ENCODE data around the gene SERPINA4. TPM values are rescaled to one million over a fixed set of nuclear protein-coding genes. Genes with fewer than 3 reads are reported as not detected.
"Not testable (repeated sequence)": the region's sequence is repeated elsewhere in the genome, so short reads cannot be mapped to it uniquely, and the experiment has no call there.

SERPINA4 gene
- total RNA-seq, 1 donor from 2014 or later: not detected

- intact Hi-C loops (cut with micrococcal nuclease): no loop called here
- Mint-ChIP-seq H3K27me3 (ENCODE audit: low read depth) (no peaks in the 10 kb centered on the region), H3K36me3 (ENCODE audit: low read depth) (no peaks in the 10 kb centered on the region), H3K9me3 (no peaks in the 10 kb centered on the region), H3K27ac (no peak overlapping the region), H3K4me3 (ENCODE audit: low read depth) (no peak overlapping the region), H3K4me1 (ENCODE audit: low read depth) (no peaks in the 10 kb centered on the region)
- no peak for DNase-seq (ENCODE audit: low spot score)
Observed at GRCh38 chr14:94593749-94594431, 32.6 kb downstream of the SERPINA4 start.

- H3K36me3 Mint-ChIP-seq (ENCODE audit: low read depth): no peaks in the 10 kb centered on the region
- no peak overlapping the region for H3K4me3 Mint-ChIP-seq (ENCODE audit: low read depth)
- no peaks in the 10 kb centered on the region for H3K27me3 Mint-ChIP-seq (ENCODE audit: low read depth)
- intact Hi-C loops (cut with micrococcal nuclease): no loop called here
- H3K4me1 Mint-ChIP-seq (ENCODE audit: low read depth): no peaks in the 10 kb centered on the region
- DNase-seq (ENCODE audit: low spot score): no peak
- H3K9me3 Mint-ChIP-seq: no peaks in the 10 kb centered on the region
- no peak overlapping the region for H3K27ac Mint-ChIP-seq
Observed at GRCh38 chr14:94594441-94594840, 33.2 kb downstream of the SERPINA4 start.

- Mint-ChIP-seq H3K36me3 (ENCODE audit: low read depth) (no peaks in the 10 kb centered on the region), H3K27me3 (ENCODE audit: low read depth) (no peaks in the 10 kb centered on the region), H3K27ac (no peak overlapping the region), H3K4me3 (ENCODE audit: low read depth) (no peak overlapping the region), H3K4me1 (ENCODE audit: low read depth) (no peaks in the 10 kb centered on the region), H3K9me3 (no peaks in the 10 kb centered on the region)
- DNase-seq (ENCODE audit: low spot score): no peak
- intact Hi-C loops (cut with micrococcal nuclease): no loop called here
Observed at GRCh38 chr14:94595912-94596311, 34.7 kb downstream of the SERPINA4 start.

- Mint-ChIP-seq H3K27me3 (ENCODE audit: low read depth) (no peaks in the 10 kb centered on the region), H3K4me3 (ENCODE audit: low read depth) (no peak overlapping the region), H3K4me1 (ENCODE audit: low read depth) (no peaks in the 10 kb centered on the region), H3K27ac (no peak overlapping the region), H3K36me3 (ENCODE audit: low read depth) (no peaks in the 10 kb centered on the region), H3K9me3 (no peaks in the 10 kb centered on the region)
- DNase-seq (ENCODE audit: low spot score): no peak
- intact Hi-C loops (cut with micrococcal nuclease): no loop called here
Observed at GRCh38 chr14:94596361-94596760, 35.1 kb downstream of the SERPINA4 start.

- Mint-ChIP-seq H3K4me3 (ENCODE audit: low read depth) (no peak overlapping the region), H3K9me3 (no peaks in the 10 kb centered on the region), H3K4me1 (ENCODE audit: low read depth) (no peaks in the 10 kb centered on the region), H3K36me3 (ENCODE audit: low read depth) (no peaks in the 10 kb centered on the region), H3K27ac (no peak overlapping the region), H3K27me3 (ENCODE audit: low read depth) (no peaks in the 10 kb centered on the region)
- intact Hi-C loops (cut with micrococcal nuclease): no loop called here
- DNase-seq (ENCODE audit: low spot score): no peak
Observed at GRCh38 chr14:94597788-94598187, 36.5 kb downstream of the SERPINA4 start.

DNA sequence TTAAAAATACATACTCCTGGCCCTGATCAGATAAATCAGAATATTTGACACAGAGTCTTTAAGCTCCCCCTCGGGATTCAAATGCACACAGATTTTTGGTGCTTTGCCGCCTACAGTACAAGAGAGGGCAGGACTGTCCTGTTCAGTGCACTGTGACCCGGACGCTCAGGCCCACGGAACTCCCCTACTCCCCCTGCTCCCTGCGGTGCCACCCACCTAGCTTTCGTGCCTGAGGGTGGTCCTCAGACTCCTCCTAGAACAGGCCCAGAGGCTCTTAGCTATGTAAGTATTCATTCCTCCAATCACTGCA is 37.2 kb downstream of the SERPINA4 start:
- Mint-ChIP-seq H3K4me3 (ENCODE audit: low read depth) (no peak overlapping the region), H3K27ac (no peak overlapping the region), H3K27me3 (ENCODE audit: low read depth) (no peaks in the 10 kb centered on the region)

GRCh38 chr14:94598816-94599655 is 37.8 kb downstream of the SERPINA4 start:
- DNase-seq (ENCODE audit: low spot score): no peak
- Mint-ChIP-seq H3K27me3 (ENCODE audit: low read depth) (no peaks in the 10 kb centered on the region), H3K4me1 (ENCODE audit: low read depth) (no peaks in the 10 kb centered on the region), H3K27ac (no peak overlapping the region), H3K9me3 (no peaks in the 10 kb centered on the region), H3K36me3 (ENCODE audit: low read depth) (no peaks in the 10 kb centered on the region), H3K4me3 (ENCODE audit: low read depth) (no peak overlapping the region)
- intact Hi-C loops (cut with micrococcal nuclease): no loop called here

More for the DNA sequence above, 37.2 kb downstream of the SERPINA4 start:
- intact Hi-C loops (cut with micrococcal nuclease): no loop called here
- DNase-seq (ENCODE audit: low spot score): no peak
- no peaks in the 10 kb centered on the region for H3K4me1 Mint-ChIP-seq (ENCODE audit: low read depth)
- H3K36me3 Mint-ChIP-seq (ENCODE audit: low read depth): no peaks in the 10 kb centered on the region
- no peaks in the 10 kb centered on the region for H3K9me3 Mint-ChIP-seq

- no peak overlapping the region for H3K4me3 Mint-ChIP-seq (ENCODE audit: low read depth)
- no peak overlapping the region for H3K27ac Mint-ChIP-seq
- no peaks in the 10 kb centered on the region for H3K9me3 Mint-ChIP-seq
- no peaks in the 10 kb centered on the region for H3K4me1 Mint-ChIP-seq (ENCODE audit: low read depth)
- H3K36me3 Mint-ChIP-seq (ENCODE audit: low read depth): no peaks in the 10 kb centered on the region
- no peak for DNase-seq (ENCODE audit: low spot score)
- intact Hi-C loops (cut with micrococcal nuclease): no loop called here
- no peaks in the 10 kb centered on the region for H3K27me3 Mint-ChIP-seq (ENCODE audit: low read depth)
Observed at GRCh38 chr14:94599656-94600004, 38.4 kb downstream of the SERPINA4 start.

GRCh38 chr14:94600148-94600545 is 38.9 kb downstream of the SERPINA4 start:
- H3K27me3 Mint-ChIP-seq (ENCODE audit: low read depth): no peaks in the 10 kb centered on the region
- DNase-seq (ENCODE audit: low spot score): no peak
- no peaks in the 10 kb centered on the region for H3K4me1 Mint-ChIP-seq (ENCODE audit: low read depth)
- intact Hi-C loops (cut with micrococcal nuclease): no loop called here
- H3K27ac Mint-ChIP-seq: no peak overlapping the region
- H3K9me3 Mint-ChIP-seq: no peaks in the 10 kb centered on the region
- no peak overlapping the region for H3K4me3 Mint-ChIP-seq (ENCODE audit: low read depth)
- H3K36me3 Mint-ChIP-seq (ENCODE audit: low read depth): no peaks in the 10 kb centered on the region

- DNase-seq (ENCODE audit: low spot score): no peak
- no peaks in the 10 kb centered on the region for H3K27me3 Mint-ChIP-seq (ENCODE audit: low read depth)
- no peaks in the 10 kb centered on the region for H3K4me1 Mint-ChIP-seq (ENCODE audit: low read depth)
- intact Hi-C loops (cut with micrococcal nuclease): no loop called here
- no peak overlapping the region for H3K27ac Mint-ChIP-seq
- no peaks in the 10 kb centered on the region for H3K36me3 Mint-ChIP-seq (ENCODE audit: low read depth)
- H3K9me3 Mint-ChIP-seq: no peaks in the 10 kb centered on the region
- no peak overlapping the region for H3K4me3 Mint-ChIP-seq (ENCODE audit: low read depth)
Observed at GRCh38 chr14:94601884-94602391, 40.7 kb downstream of the SERPINA4 start.

DNA sequence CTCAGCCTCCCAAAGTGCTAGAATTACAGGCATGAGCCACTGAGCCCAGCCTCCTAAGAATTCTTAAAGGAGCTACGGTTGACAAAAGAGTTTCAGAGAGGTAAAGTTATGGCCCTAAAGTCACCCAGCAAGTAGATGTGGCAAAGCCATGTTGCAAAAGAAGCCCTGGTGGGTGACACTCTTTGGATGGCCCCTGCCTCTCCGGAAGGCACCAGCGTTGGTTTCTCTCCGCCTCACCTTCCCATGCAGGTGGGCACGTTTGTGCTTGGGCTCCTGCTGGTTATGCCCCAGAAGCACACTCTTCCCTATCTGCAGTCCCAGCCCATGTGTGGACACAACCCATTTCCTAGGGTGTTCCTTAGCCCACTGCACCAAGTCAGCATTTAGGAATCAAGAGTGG is 41.5 kb downstream of the SERPINA4 start:
- no peaks in the 10 kb centered on the region for H3K4me1 Mint-ChIP-seq (ENCODE audit: low read depth)
- no peak overlapping the region for H3K4me3 Mint-ChIP-seq (ENCODE audit: low read depth)
- H3K27me3 Mint-ChIP-seq (ENCODE audit: low read depth): no peaks in the 10 kb centered on the region
- intact Hi-C loops (cut with micrococcal nuclease): no loop called here
- H3K9me3 Mint-ChIP-seq: no peaks in the 10 kb centered on the region
- no peaks in the 10 kb centered on the region for H3K36me3 Mint-ChIP-seq (ENCODE audit: low read depth)
- no peak overlapping the region for H3K27ac Mint-ChIP-seq
- no peak for DNase-seq (ENCODE audit: low spot score)

GRCh38 chr14:94605361-94605760 is 44.1 kb downstream of the SERPINA4 start:
- Mint-ChIP-seq H3K9me3 (no peaks in the 10 kb centered on the region), H3K4me1 (ENCODE audit: low read depth) (no peaks in the 10 kb centered on the region), H3K27me3 (ENCODE audit: low read depth) (no peaks in the 10 kb centered on the region), H3K27ac (no peak overlapping the region), H3K36me3 (ENCODE audit: low read depth) (no peaks in the 10 kb centered on the region), H3K4me3 (ENCODE audit: low read depth) (no peak overlapping the region)
- intact Hi-C loops (cut with micrococcal nuclease): no loop called here
- no peak for DNase-seq (ENCODE audit: low spot score)

DNA sequence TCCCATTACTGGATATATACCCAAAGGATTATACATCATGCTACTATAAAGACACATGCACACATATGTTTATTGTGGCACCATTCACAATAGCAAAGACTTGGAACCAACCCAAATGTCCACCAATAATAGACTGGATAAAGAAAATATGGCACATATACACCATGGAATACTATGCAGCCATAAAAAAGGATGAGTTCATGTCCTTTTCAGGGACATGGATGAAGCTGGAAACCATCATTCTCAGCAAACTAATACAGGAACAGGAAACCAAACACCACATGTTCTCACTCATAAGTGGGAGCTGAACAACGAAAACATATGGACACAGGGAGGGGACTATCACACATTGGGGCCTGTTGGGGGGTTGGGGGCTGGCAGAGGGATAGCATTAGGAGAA is 47.7 kb downstream of the SERPINA4 start:
- H3K4me1 Mint-ChIP-seq (ENCODE audit: low read depth); H3K27me3 Mint-ChIP-seq (ENCODE audit: low read depth); DNase-seq (ENCODE audit: low spot score); H3K4me3 Mint-ChIP-seq (ENCODE audit: low read depth); intact Hi-C loops (cut with micrococcal nuclease); H3K9me3 Mint-ChIP-seq; H3K36me3 Mint-ChIP-seq (ENCODE audit: low read depth); H3K27ac Mint-ChIP-seq: not testable (repeated sequence)

Data from activated T-helper 2 cell treated with anti-CD3 and anti-CD28 coated beads, Interferon-gamma antibody, Interleukin-2, Interleukin-4, amounts not matched to agents 10 μg/mL and 5 μg/mL and 100 μg/mL, durations not matched to agents 14 hours and 24 hours and 36 hours (primary cell).